Measurements from ENCODE around the gene SLC15A1.

DNA sequence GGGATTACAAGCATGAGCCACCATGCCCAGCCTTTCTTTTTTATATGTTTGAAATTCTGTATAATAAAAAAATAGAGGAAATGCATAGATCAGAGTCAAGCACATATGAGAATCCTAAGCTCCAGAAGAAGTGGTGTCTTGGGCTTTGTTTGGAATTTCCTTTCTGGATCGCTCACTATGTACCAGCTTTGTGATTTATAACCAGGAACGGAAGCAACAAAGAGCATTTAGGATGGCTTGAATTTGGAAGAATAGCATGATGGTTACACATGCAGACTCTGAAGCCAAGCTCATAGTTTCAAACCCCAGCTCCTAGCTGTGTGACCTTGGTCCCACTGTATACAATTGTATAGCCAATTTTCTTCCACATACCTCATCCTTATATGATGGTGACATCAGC lies 28.0 kb upstream of the SLC15A1 start:
- TF ChIP-seq POLR2A (IDR thresholded peaks at IDR 0.05) (no peak), EP300 (IDR thresholded peaks at IDR 0.05; ENCODE audit: low read depth) (no peak)

All from transverse colon (tissue), 1 donor.